SK-N-SH treated with all-trans-retinoic acid at 6 μM for 48 hours (cell line): ENCODE data around the gene PLXNB1.

ENCODE experiments used
- ATAC-seq: fragments of 200-7000 bp; cut with Tn5 transposase; 3 replicates; pipeline ENCODE4 v1.9.1; 2020; ENCODE audit warnings: mild to moderate bottlenecking, moderate library complexity
- ARNTL ChIP-seq: fragments of 450-650 bp; formaldehyde crosslinking; IDR thresholded peaks from 2 replicates; pipeline ENCODE4 v1.5.0; 2020; ENCODE audit warnings: low read depth, mild to moderate bottlenecking, moderate library complexity, borderline replicate concordance
- BACH2 ChIP-seq: fragments of 250-450 bp; sonication (Bioruptor Pico); IDR thresholded peaks from 2 replicates; pipeline ENCODE4 v1.9.0; 2021; ENCODE audit warnings: mild to moderate bottlenecking, borderline replicate concordance
- CREB5 ChIP-seq: fragments of 250-450 bp; sonication (Bioruptor Pico); IDR thresholded peaks from 2 replicates; pipeline ENCODE4 v1.5.1; 2020; ENCODE audit warnings: low read depth, mild to moderate bottlenecking, moderate library complexity
- CSDC2 ChIP-seq: fragments of 250-450 bp; sonication (Bioruptor Pico); IDR thresholded peaks from 2 replicates; pipeline ENCODE4 v1.5.0; 2020; ENCODE audit warnings: mild to moderate bottlenecking, moderate library complexity
- ESRRG ChIP-seq: fragments of 250-450 bp; sonication (Bioruptor Pico); IDR thresholded peaks from 2 replicates; pipeline ENCODE4 v1.6.1; 2021; ENCODE audit warnings: mild to moderate bottlenecking
- ISL1 ChIP-seq: fragments of 250-450 bp; sonication (Bioruptor Pico); IDR thresholded peaks from 2 replicates; pipeline ENCODE4 v2.1.2; 2022; ENCODE audit warnings: mild to moderate bottlenecking, moderate library complexity
- OSR1 ChIP-seq: fragments of 250-450 bp; sonication (Bioruptor Pico); IDR thresholded peaks from 2 replicates; pipeline ENCODE4 v1.8.0; 2022; ENCODE audit warnings: moderate library complexity, mild to moderate bottlenecking, inconsistent platforms
- PATZ1 ChIP-seq: fragments of 250-450 bp; sonication (Bioruptor Pico); IDR thresholded peaks from 2 replicates; pipeline ENCODE4 v1.8.0; 2020; ENCODE audit warnings: mild to moderate bottlenecking, moderate library complexity, borderline replicate concordance
- PPARA ChIP-seq: fragments of 250-450 bp; sonication (Bioruptor Pico); IDR thresholded peaks from 2 replicates; pipeline ENCODE4 v1.5.0; 2020; ENCODE audit warnings: mild to moderate bottlenecking, borderline replicate concordance
- RARB ChIP-seq: fragments of 250-450 bp; sonication (Bioruptor Pico); IDR thresholded peaks from 2 replicates; pipeline ENCODE4 v1.8.0; 2021; ENCODE audit warnings: mild to moderate bottlenecking, moderate library complexity
- TCF4 ChIP-seq: fragments of 250-450 bp; sonication (Bioruptor Pico); IDR thresholded peaks from 2 replicates; pipeline ENCODE4 v1.8.0; 2021; ENCODE audit warnings: mild to moderate bottlenecking, moderate library complexity, borderline replicate concordance
- TOX ChIP-seq: fragments of 250-450 bp; sonication (Bioruptor Pico); IDR thresholded peaks from 2 replicates; pipeline ENCODE4 v1.8.0; 2021; ENCODE audit warnings: mild to moderate bottlenecking, moderate library complexity, borderline replicate concordance
- TSHZ2 ChIP-seq: fragments of 250-450 bp; sonication (Bioruptor Pico); IDR thresholded peaks from 2 replicates; pipeline ENCODE4 v1.5.0; 2020; ENCODE audit warnings: mild to moderate bottlenecking, moderate library complexity
- ZC3H10 ChIP-seq: fragments of 250-450 bp; sonication (Bioruptor Pico); IDR thresholded peaks from 2 replicates; pipeline ENCODE4 v1.5.1; 2021; ENCODE audit warnings: mild to moderate bottlenecking, moderate library complexity
- ZFP3 ChIP-seq: fragments of 250-450 bp; sonication (Bioruptor Pico); IDR thresholded peaks from 2 replicates; pipeline ENCODE4 v1.5.0; 2020; ENCODE audit warnings: mild to moderate bottlenecking, moderate library complexity
- ZFP30 ChIP-seq: fragments of 450-650 bp; formaldehyde crosslinking; IDR thresholded peaks from 2 replicates; pipeline ENCODE4 v1.5.0; 2022; ENCODE audit warnings: mild to moderate bottlenecking, moderate library complexity
- ZNF565 ChIP-seq: fragments of 450-650 bp; formaldehyde crosslinking; conservative IDR thresholded peaks from 2 replicates; pipeline ENCODE4 v1.5.0; 2020; ENCODE audit warnings: low read depth, mild to moderate bottlenecking, moderate library complexity
- ZNF70 ChIP-seq: fragments of 450-650 bp; formaldehyde crosslinking; IDR thresholded peaks from 2 replicates; pipeline ENCODE4 v1.5.0; 2020; ENCODE audit warnings: mild to moderate bottlenecking, moderate library complexity
- ZNF8 ChIP-seq: fragments of 450-650 bp; formaldehyde crosslinking; IDR thresholded peaks from 2 replicates; pipeline ENCODE4 v1.5.0; 2020; ENCODE audit warnings: mild to moderate bottlenecking, moderate library complexity

Gene PLXNB1

GRCh38 chr3:48472923-48473616 is 43.2 kb upstream of the PLXNB1 start:
- peak; percentile 89 for ATAC-seq
- no peak for TF ChIP-seq PATZ1 (CRISPR knock-in tag)
- TF ChIP-seq OSR1: no peak
- TF ChIP-seq ESRRG (CRISPR knock-in tag): no peak
- no peak for TF ChIP-seq TOX
- no peak for TF ChIP-seq ZNF565 (CRISPR knock-in tag)
- no peak for TF ChIP-seq CSDC2 (CRISPR knock-in tag)
- no peak for TF ChIP-seq RARB (CRISPR knock-in tag)
- TF ChIP-seq ZFP3 (CRISPR knock-in tag): no peak

- peak; percentile 0; the same call in 1 of the 2 replicates for TF ChIP-seq PATZ1 (CRISPR knock-in tag)
- no peak for TF ChIP-seq ZNF565 (CRISPR knock-in tag)
- TF ChIP-seq ZNF70 (CRISPR knock-in tag): no peak
- ATAC-seq: peak; percentile 46
These were observed 42.7 kb upstream of the PLXNB1 start for GRCh38 chr3:48472673-48472922.

GRCh38 chr3:48470286-48470685 is 40.4 kb upstream of the PLXNB1 start:
- TF ChIP-seq ZNF8 (no peak), ZNF70 (CRISPR knock-in tag) (no peak), ZFP30 (CRISPR knock-in tag) (no peak), ESRRG (CRISPR knock-in tag) (no peak), CREB5 (CRISPR knock-in tag) (no peak), TCF4 (CRISPR knock-in tag) (no peak), OSR1 (no peak), PATZ1 (CRISPR knock-in tag) (no peak)
- no peak for ATAC-seq

GRCh38 chr3:48469046-48469915 is 39.4 kb upstream of the PLXNB1 start:
- no peak for TF ChIP-seq ZFP3 (CRISPR knock-in tag)
- TF ChIP-seq ARNTL (CRISPR knock-in tag): no peak
- no peak for TF ChIP-seq TCF4 (CRISPR knock-in tag)
- no peak for TF ChIP-seq RARB (CRISPR knock-in tag)
- no peak for TF ChIP-seq ISL1 (CRISPR knock-in tag)
- TF ChIP-seq TSHZ2 (CRISPR knock-in tag): no peak
- no peak for TF ChIP-seq BACH2 (CRISPR knock-in tag)
- no peak for TF ChIP-seq PPARA (CRISPR knock-in tag)
- no peak for TF ChIP-seq PATZ1 (CRISPR knock-in tag)
- no peak for TF ChIP-seq ZC3H10 (CRISPR knock-in tag)
- no peak for ATAC-seq
